IMR-90 (cell line): Measurements from ENCODE around the gene CPED1. TPM values are rescaled to one million over a fixed set of nuclear protein-coding genes. Genes with fewer than 3 reads are reported as not detected.

ENCODE experiments used
- ATAC-seq: fragments of 200-7000 bp; cut with Tn5 transposase; 2 replicates; pipeline ENCODE4 v1.9.1; 2020; ENCODE audit warnings: low read depth, mild to moderate bottlenecking, moderate library complexity
- BruUV-seq: library from RNA; stranded (reverse); fragments of 400-500 nt; replicated peaks from 2 replicates; lab custom pipeline; 2021; lab: Mats Ljungman, UMichigan
- CTCF ChIA-PET: fragments of 300-600 bp; formaldehyde crosslinking; extraction: SDS; loops from one replicate; lab custom pipeline; 2021; ENCODE audit warnings: antibody characterized with exemption; lab: Yijun Ruan, JAX
- POLR2A ChIA-PET: fragments of 300-600 bp; sonication (Branson Sonifier 250); formaldehyde crosslinking; loops from one replicate; lab custom pipeline; 2022; ENCODE audit warnings: antibody characterized with exemption; ENCODE audit not compliant: unreplicated experiment; lab: Charles Lee
- DNase-seq: peaks from one replicate; pipeline ENCODE4 v3.0.0; 2013
- H2AFZ ChIP-seq: replicated peaks from 2 replicates; pipeline ENCODE3; 2013; ENCODE audit warnings: low read length, mild to moderate bottlenecking; ENCODE audit not compliant: poor library complexity
- H2AK5ac ChIP-seq: 2 replicates; pipeline ENCODE4 v1.6.1; 2013; ENCODE audit warnings: low read depth, low read length, inconsistent platforms
- H2AK9ac ChIP-seq: replicated peaks from 2 replicates; pipeline ENCODE3; 2013; ENCODE audit warnings: mild to moderate bottlenecking, low read depth, low read length, moderate library complexity; ENCODE audit not compliant: poor library complexity
- H2BK120ac ChIP-seq: 2 replicates; pipeline ENCODE4 v1.6.1; 2013; ENCODE audit warnings: low read depth, low read length, inconsistent platforms
- H2BK15ac ChIP-seq: 3 replicates; pipeline ENCODE4 v1.6.1; 2013; ENCODE audit warnings: low read depth, low read length, inconsistent platforms
- H2BK20ac ChIP-seq: 2 replicates; pipeline ENCODE4 v1.6.1; 2013; ENCODE audit warnings: low read depth, mild to moderate bottlenecking, inconsistent platforms, low read length, moderate library complexity
- H2BK5ac ChIP-seq: 2 replicates; pipeline ENCODE4 v1.6.1; 2013; ENCODE audit warnings: mild to moderate bottlenecking, low read depth, low read length, inconsistent platforms; ENCODE audit not compliant: poor library complexity, severe bottlenecking
- H3K14ac ChIP-seq: replicated peaks from 2 replicates; pipeline ENCODE4 v1.6.1; 2013; ENCODE audit warnings: low read depth, low read length, inconsistent platforms
- H3K18ac ChIP-seq: 2 replicates; pipeline ENCODE4 v1.6.1; 2013; ENCODE audit warnings: low read depth, low read length, control low read depth
- H3K23ac ChIP-seq: 2 replicates; pipeline ENCODE4 v1.6.1; 2013; ENCODE audit warnings: low read depth, low read length, inconsistent platforms
- H3K27ac ChIP-seq: 2 replicates; pipeline ENCODE4 v1.5.1; 2013; ENCODE audit warnings: mild to moderate bottlenecking, control low read depth, low read length; ENCODE audit not compliant: insufficient read depth
- H3K27me3 ChIP-seq: 2 replicates; pipeline ENCODE4 v1.6.1; 2013; ENCODE audit warnings: low read length; ENCODE audit not compliant: control insufficient read depth, insufficient read depth
- H3K36me3 ChIP-seq: 2 replicates; pipeline ENCODE4 v1.6.1; 2013; ENCODE audit warnings: low read length, mixed read lengths; ENCODE audit not compliant: control insufficient read depth, insufficient read depth
- H3K4ac ChIP-seq: 2 replicates; pipeline ENCODE4 v1.6.1; 2013; ENCODE audit warnings: low read depth, low read length, inconsistent platforms
- H3K4me1 ChIP-seq: 2 replicates; pipeline ENCODE4 v1.6.1; 2013; ENCODE audit warnings: low read length, mixed read lengths; ENCODE audit not compliant: control insufficient read depth, insufficient read depth
- H3K4me2 ChIP-seq: 2 replicates; pipeline ENCODE4 v1.6.1; 2013; ENCODE audit warnings: low read depth, mild to moderate bottlenecking, control low read depth, low read length, moderate library complexity
- H3K4me3 ChIP-seq: 2 replicates; pipeline ENCODE4 v1.5.1; 2013; ENCODE audit warnings: low read depth, mild to moderate bottlenecking, control low read depth, low read length, moderate library complexity; ENCODE audit not compliant: insufficient read depth
- H3K56ac ChIP-seq: 2 replicates; pipeline ENCODE4 v1.6.1; 2013; ENCODE audit warnings: low read length, inconsistent platforms; ENCODE audit not compliant: insufficient read depth; ENCODE audit errors: extremely low read depth
- H3K79me1 ChIP-seq, 2 experiments: 2 replicates each; pipeline ENCODE4 v1.6.1; 2013; ENCODE audit warnings: low read length in 2 of 2, inconsistent platforms in 1 of 2, low read depth in 1 of 2
- H3K9ac ChIP-seq: 2 replicates; pipeline ENCODE4 v1.6.1; 2013; ENCODE audit warnings: low read depth, low read length, control low read depth
- H3K9me1 ChIP-seq: 2 replicates; pipeline ENCODE4 v1.6.1; 2013; ENCODE audit warnings: low read length, inconsistent platforms; ENCODE audit not compliant: insufficient read depth
- H3K9me3 ChIP-seq: 2 replicates; pipeline ENCODE4 v1.6.1; 2013; ENCODE audit warnings: low read length; ENCODE audit not compliant: control insufficient read depth, insufficient read depth
- H4K20me1 ChIP-seq: 2 replicates; pipeline ENCODE4 v1.6.1; 2013; ENCODE audit warnings: low read length, inconsistent platforms; ENCODE audit not compliant: insufficient read depth
- H4K5ac ChIP-seq: 2 replicates; pipeline ENCODE4 v1.6.1; 2013; ENCODE audit warnings: mild to moderate bottlenecking, low read depth, low read length, control low read depth
- H4K8ac ChIP-seq, 2 experiments: 2 replicates each; pipeline ENCODE4 v1.6.1; 2013; ENCODE audit warnings: low read depth in 2 of 2, low read length in 2 of 2, control low read depth in 1 of 2, inconsistent platforms in 1 of 2
- H4K91ac ChIP-seq: 2 replicates; pipeline ENCODE4 v1.6.1; 2013; ENCODE audit warnings: low read depth, low read length, inconsistent platforms; ENCODE audit not compliant: insufficient read depth
- BHLHE40 ChIP-seq: fragments of 150-350 bp; IDR thresholded peaks from 2 replicates; pipeline ENCODE4 v1.6.1; 2016; ENCODE audit warnings: mild to moderate bottlenecking, low read depth, low read length
- CEBPB ChIP-seq: IDR thresholded peaks from 2 replicates; pipeline ENCODE4 v1.6.1; 2012; ENCODE audit warnings: low read depth, low read length, improper control_type of control experiment
- CTCF ChIP-seq: conservative IDR thresholded peaks from 2 replicates; pipeline ENCODE4 v1.5.1; 2012; ENCODE audit warnings: mild to moderate bottlenecking, low read depth, low read length, improper control_type of control experiment
- ELK1 ChIP-seq: fragments of 150-350 bp; IDR thresholded peaks from 2 replicates; pipeline ENCODE4 v1.6.1; 2016; ENCODE audit warnings: low read depth, mild to moderate bottlenecking, low read length, moderate library complexity, borderline replicate concordance
- MAFK ChIP-seq: IDR thresholded peaks from 2 replicates; pipeline ENCODE4 v1.6.1; 2012; ENCODE audit warnings: low read depth, low read length, improper control_type of control experiment
- MAZ ChIP-seq: IDR thresholded peaks from 2 replicates; pipeline ENCODE4 v1.6.1; 2012; ENCODE audit warnings: low read depth, mild to moderate bottlenecking, low read length, improper control_type of control experiment, moderate library complexity, borderline replicate concordance
- NFE2L2 ChIP-seq: fragments of 150-350 bp; IDR thresholded peaks from 2 replicates; pipeline ENCODE4 v1.6.1; 2016; ENCODE audit warnings: low read depth, mild to moderate bottlenecking, low read length
- WGBS, 2 experiments: methylation state at CpG; one replicate each; pipeline versions ENCODE4 v1.1.5 to v1.1.7; 2013; ENCODE audit warnings: missing lambda C conversion rate in 2 of 2; ENCODE audit not compliant: insufficient read length in 1 of 2; ENCODE audit errors: extremely low coverage in 2 of 2; 5-methylcytosine and 5-hydroxymethylcytosine counted together
- dilution Hi-C: fragments of 300-500 bp; cut with HindIII; formaldehyde crosslinking; loops from one replicate; pipeline ENCODE4 v1.14.3; 2018; ENCODE audit warnings: low sequenced_read_pairs; ENCODE audit not compliant: unreplicated experiment
- in situ Hi-C: fragments of 300-500 bp; cut with MboI; formaldehyde crosslinking; loops from 3 replicates; pipeline ENCODE4 v1.14.3; 2019; ENCODE audit warnings: low sequenced_read_pairs, inconsistent platforms, mixed read lengths
- intact Hi-C: fragments of 100-400 bp; cut with micrococcal nuclease; formaldehyde crosslinking; loops from 2 replicates; pipeline ENCODE4 v1.10.0; 2022
- polyA plus RNA-seq, 3 experiments: library from polyadenylated mRNA; depleted of rRNA; stranded (reverse); fragments of >200 nt; gene quantifications; 2 replicates each; pipeline ENCODE4 v1.2.3, GENCODE V29; 2012; ENCODE audit warnings: low replicate concordance in 1 of 3
- total RNA-seq: library from RNA; depleted of rRNA; stranded (reverse); fragments of >200 nt; gene quantifications from 2 replicates; pipeline ENCODE4 v1.2.3, GENCODE V29; 2012

CPED1 gene
- total and polyA plus RNA-seq, 2 of the 4 experiments (the other 2 are of a cell fraction): 31.2 to 96.8 TPM

DNA sequence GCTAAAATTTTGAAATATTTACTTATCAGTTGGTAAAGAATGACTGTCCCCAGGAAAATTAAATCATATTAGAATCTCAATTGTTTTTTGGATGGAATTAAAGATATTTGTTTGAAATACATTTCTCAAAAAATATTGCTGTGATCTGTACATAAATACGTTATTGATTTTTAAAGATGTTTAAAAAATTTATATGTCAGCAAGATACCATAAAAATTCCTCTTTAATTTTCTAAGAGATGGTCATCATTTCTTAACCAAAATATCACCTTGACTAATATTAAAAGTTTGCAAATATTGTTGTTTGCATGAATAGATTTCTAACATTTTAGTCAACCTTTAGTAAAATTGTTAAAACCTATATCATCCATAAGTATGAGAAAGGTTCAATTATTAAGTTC is 192.8 kb downstream of the CPED1 start:
- intact Hi-C loops (loop anchor here (5.0 kb wide), 1 partner anchor 49 kb away; no protein-coding TSS in a partner anchor), in situ Hi-C loops (no loop called here), dilution Hi-C loops (no loop called here)
- no peaks in the 10 kb centered on the region for H3K9me3 ChIP-seq
- H3K23ac ChIP-seq: no peak overlapping the region
- DNase-seq (no peak), ATAC-seq (no peak)
- H4K91ac ChIP-seq: no peak overlapping the region
- no peak overlapping the region for H3K4me3 ChIP-seq
- BruUV-seq: no TSS peak
- no peak overlapping the region for H2AK9ac ChIP-seq
- no peaks in the 10 kb centered on the region for H4K20me1 ChIP-seq
- H3K18ac ChIP-seq: no peak overlapping the region
- H4K8ac ChIP-seq: no peak overlapping the region
- no peak overlapping the region for H3K4me2 ChIP-seq
- no peak overlapping the region for H2BK120ac ChIP-seq
- no peaks in the 10 kb centered on the region for H3K27me3 ChIP-seq
- TF ChIP-seq NFE2L2 (no peak), CEBPB (no peak), MAFK (no peak), ELK1 (no peak), BHLHE40 (no peak), MAZ (no peak), CTCF (no peak)
- no peak overlapping the region for H3K4ac ChIP-seq
- ChIA-PET CTCF (no interaction called here), POLR2A (interaction anchor here (0.6 kb wide), 1 partner anchor 681 kb away, joined by 3 read pairs; no protein-coding TSS in a partner anchor)
- no peak overlapping the region for H2AFZ ChIP-seq
- H3K14ac ChIP-seq: no peak overlapping the region
- no peak overlapping the region for H2BK5ac ChIP-seq
- peaks cover 5% of the 10 kb centered on the region for H3K9me1 ChIP-seq
- no peak overlapping the region for H3K9ac ChIP-seq
- peaks cover 3% of the 10 kb centered on the region; the same call in 1 of the 2 replicates for H3K4me1 ChIP-seq
- no peak overlapping the region for H3K56ac ChIP-seq
- H4K5ac ChIP-seq: no peak overlapping the region
- no peak overlapping the region for H2BK20ac ChIP-seq
- H3K79me1 ChIP-seq: peaks cover 0 to 30% of the 10 kb centered on the region in 2 experiments; a peak in 3 of 4 replicates
- no CpG with 5 or more reads among the region's 1 CpG for WGBS, 2 experiments
- no peak overlapping the region for H2AK5ac ChIP-seq
- H2BK15ac ChIP-seq: no peak overlapping the region
- no peaks in the 10 kb centered on the region for H3K36me3 ChIP-seq
- H3K27ac ChIP-seq: no peak overlapping the region
